OCI-LY1 (cell line): ENCODE data around the gene PAQR8.

ENCODE experiments used
- H2AFZ ChIP-seq: fragments of 200-600 bp; sonication (generic), shearing (Covaris generic); 2 replicates; pipeline ENCODE4 v1.6.0; 2014; ENCODE audit warnings: antibody characterized with exemption, mild to moderate bottlenecking, low read length
- H3F3A ChIP-seq: fragments of 200-600 bp; sonication (generic), shearing (Covaris generic); 2 replicates; pipeline ENCODE4 v1.6.0; 2014; ENCODE audit warnings: mild to moderate bottlenecking, antibody characterized with exemption, low read length, moderate library complexity; ENCODE audit not compliant: insufficient read depth
- H3K27ac ChIP-seq: fragments of 200-600 bp; sonication (generic); 2 replicates; pipeline ENCODE4 v1.5.1; 2014; ENCODE audit warnings: low read length, mixed run types, mild to moderate bottlenecking, low read depth; ENCODE audit not compliant: poor library complexity, severe bottlenecking
- H3K27me3 ChIP-seq: fragments of 200-600 bp; sonication (generic); 2 replicates; pipeline ENCODE4 v1.6.0; 2014; ENCODE audit warnings: antibody characterized with exemption, mild to moderate bottlenecking, low read length, moderate library complexity; ENCODE audit not compliant: insufficient read depth
- H3K36me3 ChIP-seq: fragments of 200-600 bp; sonication (generic); 2 replicates; pipeline ENCODE4 v1.6.1; 2014; ENCODE audit warnings: mild to moderate bottlenecking, antibody characterized with exemption, low read length, moderate library complexity, mixed read lengths; ENCODE audit not compliant: insufficient read depth
- H3K4me1 ChIP-seq: fragments of 200-600 bp; sonication (generic); 2 replicates; pipeline ENCODE4 v1.5.1; 2014; ENCODE audit warnings: mild to moderate bottlenecking, low read length, moderate library complexity; ENCODE audit not compliant: insufficient read depth, severe bottlenecking
- H3K4me2 ChIP-seq: fragments of 200-600 bp; sonication (generic), shearing (Covaris generic); 2 replicates; pipeline ENCODE4 v1.6.1; 2014; ENCODE audit warnings: low read length
- H3K4me3 ChIP-seq: fragments of 200-600 bp; sonication (generic); 2 replicates; pipeline ENCODE4 v1.5.1; 2014; ENCODE audit warnings: low read length, low read depth, mild to moderate bottlenecking, mixed read lengths; ENCODE audit not compliant: poor library complexity, severe bottlenecking
- H3K79me2 ChIP-seq: fragments of 200-600 bp; shearing (Covaris generic); 2 replicates; pipeline ENCODE4 v1.6.1; 2016; ENCODE audit warnings: mixed run types, low read length, mixed read lengths; ENCODE audit not compliant: insufficient read depth
- H3K9ac ChIP-seq: fragments of 200-600 bp; sonication (generic), shearing (Covaris generic); 2 replicates; pipeline ENCODE4 v1.6.1; 2014; ENCODE audit warnings: mild to moderate bottlenecking, low read length, mixed read lengths
- H3K9me2 ChIP-seq: fragments of 200-600 bp; sonication (generic), shearing (Covaris generic); 2 replicates; pipeline ENCODE4 v1.6.1; 2014; ENCODE audit warnings: low read depth, mild to moderate bottlenecking, low read length, mixed read lengths
- H3K9me3 ChIP-seq: fragments of 200-600 bp; shearing (Covaris generic); 2 replicates; pipeline ENCODE4 v1.6.1; 2014; ENCODE audit warnings: low read length, mixed read lengths
- H4K20me1 ChIP-seq: fragments of 200-600 bp; sonication (generic), shearing (Covaris generic); 2 replicates; pipeline ENCODE4 v1.6.0; 2016; ENCODE audit warnings: mild to moderate bottlenecking, low read length; ENCODE audit not compliant: insufficient read depth
- CTCF ChIP-seq: fragments of 200-600 bp; sonication (generic), shearing (Covaris generic); IDR thresholded peaks from 2 replicates; pipeline ENCODE4 v1.5.1; 2017; ENCODE audit warnings: mild to moderate bottlenecking, antibody characterized with exemption, low read length, moderate library complexity, mixed read lengths
- EZH2 ChIP-seq: fragments of 200-600 bp; sonication (generic), shearing (Covaris generic); IDR thresholded peaks from 2 replicates; pipeline ENCODE4 v1.8.0; 2017; ENCODE audit warnings: borderline replicate concordance, mixed run types, mild to moderate bottlenecking, antibody characterized with exemption, low read length, moderate library complexity, mixed read lengths

PAQR8 gene

GRCh38 chr6:52368002-52368401 is 6.1 kb downstream of the PAQR8 start:
- no peaks in the 10 kb centered on the region for H3K9me2 ChIP-seq
- H3F3A ChIP-seq = no peaks in the 10 kb centered on the region
- no peak overlapping the region for H3K4me3 ChIP-seq
- H3K79me2 ChIP-seq = 0 out of 2 replicates have a peak, but pooled peaks cover 16% of the 10 kb centered on the region
- peaks cover 16% of the 10 kb centered on the region; the same call in 1 of the 2 replicates for H3K36me3 ChIP-seq
- H2AFZ ChIP-seq = no peak overlapping the region
- H3K9me3 ChIP-seq = no peaks in the 10 kb centered on the region
- no peak overlapping the region for H3K9ac ChIP-seq
- no peaks in the 10 kb centered on the region for H4K20me1 ChIP-seq
- no peaks in the 10 kb centered on the region for H3K27me3 ChIP-seq
- peaks cover 19% of the 10 kb centered on the region for H3K4me1 ChIP-seq
- no peak for TF ChIP-seq EZH2
- no peak for TF ChIP-seq CTCF
- no peak overlapping the region for H3K27ac ChIP-seq
- H3K4me2 ChIP-seq = no peak overlapping the region

- peaks cover 7% of the 10 kb centered on the region for H3K4me1 ChIP-seq
- H3F3A ChIP-seq = no peaks in the 10 kb centered on the region
- H3K4me3 ChIP-seq = no peak overlapping the region
- TF ChIP-seq CTCF (no peak), EZH2 (no peak)
- H3K27ac ChIP-seq = no peak overlapping the region
- 0 out of 2 replicates have a peak, but pooled peaks cover 10% of the 10 kb centered on the region for H3K79me2 ChIP-seq
- no peak overlapping the region for H3K9ac ChIP-seq
- no peak overlapping the region for H3K4me2 ChIP-seq
- no peaks in the 10 kb centered on the region for H4K20me1 ChIP-seq
- H2AFZ ChIP-seq = no peak overlapping the region
- no peaks in the 10 kb centered on the region for H3K27me3 ChIP-seq
- no peaks in the 10 kb centered on the region for H3K9me2 ChIP-seq
- H3K36me3 ChIP-seq = peaks cover 27% of the 10 kb centered on the region; the same call in 1 of the 2 replicates
- no peaks in the 10 kb centered on the region for H3K9me3 ChIP-seq
Measured at GRCh38 chr6:52369234-52369633, 7.3 kb downstream of the PAQR8 start.

GRCh38 chr6:52371656-52372191 is 9.8 kb downstream of the PAQR8 start:
- Histone ChIP-seq H2AFZ (no peak overlapping the region), H3K4me2 (no peak overlapping the region), H3K4me3 (no peak overlapping the region), H3K9me3 (no peaks in the 10 kb centered on the region), H3K9ac (no peak overlapping the region), H4K20me1 (no peaks in the 10 kb centered on the region), H3K79me2 (no peaks in the 10 kb centered on the region), H3K4me1 (peaks cover 11% of the 10 kb centered on the region), H3F3A (no peaks in the 10 kb centered on the region), H3K27ac (no peak overlapping the region), H3K36me3 (peaks cover 23% of the 10 kb centered on the region; the same call in 1 of the 2 replicates), H3K27me3 (no peaks in the 10 kb centered on the region), H3K9me2 (no peaks in the 10 kb centered on the region)
- TF ChIP-seq EZH2 (no peak), CTCF (no peak)
